GM12801 (cell line): ENCODE results near the gene RPGR.

Experiments
- TF ChIP-seq, protein P1 (sequence below): IDR thresholded peaks from one replicate; pipeline ENCODE4 v1.5.1; 2011; ENCODE audit warnings: control low read depth; ENCODE audit not compliant: insufficient read length; ENCODE audit errors: extremely low read depth

RPGR gene

GRCh38 chrX:38232079-38232686 lies 95.1 kb downstream of the RPGR start:
- TF ChIP-seq, protein P1, sequence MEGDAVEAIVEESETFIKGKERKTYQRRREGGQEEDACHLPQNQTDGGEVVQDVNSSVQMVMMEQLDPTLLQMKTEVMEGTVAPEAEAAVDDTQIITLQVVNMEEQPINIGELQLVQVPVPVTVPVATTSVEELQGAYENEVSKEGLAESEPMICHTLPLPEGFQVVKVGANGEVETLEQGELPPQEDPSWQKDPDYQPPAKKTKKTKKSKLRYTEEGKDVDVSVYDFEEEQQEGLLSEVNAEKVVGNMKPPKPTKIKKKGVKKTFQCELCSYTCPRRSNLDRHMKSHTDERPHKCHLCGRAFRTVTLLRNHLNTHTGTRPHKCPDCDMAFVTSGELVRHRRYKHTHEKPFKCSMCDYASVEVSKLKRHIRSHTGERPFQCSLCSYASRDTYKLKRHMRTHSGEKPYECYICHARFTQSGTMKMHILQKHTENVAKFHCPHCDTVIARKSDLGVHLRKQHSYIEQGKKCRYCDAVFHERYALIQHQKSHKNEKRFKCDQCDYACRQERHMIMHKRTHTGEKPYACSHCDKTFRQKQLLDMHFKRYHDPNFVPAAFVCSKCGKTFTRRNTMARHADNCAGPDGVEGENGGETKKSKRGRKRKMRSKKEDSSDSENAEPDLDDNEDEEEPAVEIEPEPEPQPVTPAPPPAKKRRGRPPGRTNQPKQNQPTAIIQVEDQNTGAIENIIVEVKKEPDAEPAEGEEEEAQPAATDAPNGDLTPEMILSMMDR: no peak

DNA sequence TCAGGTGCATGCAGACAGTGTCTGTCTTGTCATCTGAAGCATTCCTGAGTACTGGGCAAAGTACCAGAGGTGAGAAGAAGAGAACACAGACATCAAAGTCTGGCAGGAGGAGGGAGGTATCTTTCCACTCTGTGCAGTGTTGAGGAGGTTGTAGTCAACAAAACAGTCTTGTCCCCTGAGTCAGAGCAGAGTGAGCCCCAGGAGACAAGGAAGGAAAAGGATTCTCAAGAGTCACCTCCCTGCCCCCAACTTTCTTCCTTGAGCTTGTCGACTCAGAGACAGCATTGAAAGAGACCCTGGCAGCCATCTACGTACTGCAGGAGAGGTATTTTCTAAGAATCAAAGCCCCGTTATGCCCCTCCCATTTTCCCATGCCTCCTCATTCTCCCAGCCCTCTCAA lies 102.2 kb downstream of the RPGR start:
- TF ChIP-seq, protein P1: no peak

DNA sequence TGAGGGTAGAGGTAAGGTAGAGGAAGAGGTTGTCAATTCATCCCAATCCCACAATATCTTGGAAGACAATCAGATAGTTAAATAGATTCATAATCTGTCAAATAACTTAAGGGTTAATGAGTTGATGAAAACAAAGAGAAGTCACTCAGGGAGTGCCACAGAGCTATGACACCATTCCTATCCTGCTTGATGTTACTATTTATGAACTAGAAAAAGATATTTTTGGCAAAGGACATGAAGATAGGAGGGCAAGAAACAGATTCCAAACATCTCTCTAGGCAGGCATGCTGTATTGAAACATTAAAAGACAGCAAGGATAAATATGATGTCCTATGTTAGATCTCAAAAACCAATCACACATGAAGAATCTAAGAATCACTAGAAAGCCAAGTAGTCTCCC lies 103.1 kb downstream of the RPGR start:
- TF ChIP-seq, protein P1: no peak

- TF ChIP-seq, protein P1: no peak
Observed at GRCh38 chrX:38221391-38221929, 105.8 kb downstream of the RPGR start.

DNA sequence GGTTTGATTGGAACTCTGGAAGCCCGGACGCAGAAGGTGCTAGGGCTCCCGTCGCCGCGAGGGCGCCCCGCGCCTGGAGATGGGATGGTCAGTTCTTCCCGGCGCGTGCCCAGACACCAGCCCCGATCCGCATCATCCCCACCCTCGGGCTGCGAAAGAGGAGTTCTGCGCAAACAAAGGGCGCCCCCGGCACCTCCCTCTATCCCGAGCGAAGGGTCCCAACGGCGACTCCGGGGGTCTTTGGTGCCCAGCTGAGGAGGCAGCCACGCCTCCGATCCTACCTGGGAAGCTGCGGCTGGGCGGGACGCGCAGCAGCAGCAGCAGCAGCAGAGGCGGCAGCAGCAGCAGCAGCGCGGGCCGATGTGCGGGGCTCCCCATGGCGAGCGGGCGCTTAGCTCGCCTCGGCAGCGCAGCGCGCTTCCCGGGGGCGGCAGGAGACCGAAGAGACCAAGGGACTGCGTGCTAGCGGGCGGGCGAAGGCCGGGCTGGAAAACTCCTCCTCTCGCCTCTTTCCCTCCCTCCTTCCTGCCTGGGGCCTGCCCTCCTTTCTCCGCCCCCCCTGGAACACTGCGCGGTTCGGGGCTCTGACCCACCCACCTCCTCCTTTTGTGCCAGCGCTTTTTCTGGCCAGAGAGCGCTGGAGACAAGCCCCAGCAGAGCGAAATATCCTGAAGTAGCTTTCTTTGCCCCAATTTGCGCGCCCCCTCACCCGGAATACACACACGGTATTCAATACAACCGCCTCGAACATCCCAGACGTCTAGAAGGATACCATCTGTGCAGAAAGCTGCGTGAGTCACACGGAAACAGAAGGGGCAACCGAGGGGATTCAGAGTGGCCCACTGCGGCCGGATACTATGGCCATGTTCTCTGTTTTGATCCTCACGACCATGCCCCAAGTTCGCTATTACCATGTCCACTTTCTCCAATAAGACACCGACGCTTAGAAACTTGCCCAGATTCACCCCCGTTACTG lies 106.6 kb downstream of the RPGR start, which contains the start of gene SRPX:
SRPX (minus strand) TSS at position 457 of the 976 bp plus-strand sequence; CDS start at position 378, 79 bp downstream.
- TF ChIP-seq, protein P1: no peak

DNA sequence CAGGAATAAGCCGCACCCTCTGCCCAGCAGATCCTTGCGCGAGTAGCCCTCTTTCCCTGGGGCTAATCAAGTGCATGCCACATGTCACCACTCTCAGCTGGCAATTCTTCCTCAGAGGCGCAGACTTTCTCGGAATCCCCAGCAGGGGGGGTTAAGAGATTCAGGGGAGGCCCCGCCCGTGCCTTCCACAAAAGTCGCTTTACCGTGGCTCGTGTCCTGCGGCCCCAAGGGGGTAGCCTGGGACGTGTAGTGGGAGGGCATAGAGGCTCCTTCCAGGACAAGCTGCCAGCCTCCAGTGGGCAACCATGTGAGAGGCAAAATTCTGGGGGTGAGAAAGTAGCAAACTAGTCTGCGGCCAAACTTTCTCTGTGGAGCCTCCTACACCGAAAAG lies 107.3 kb downstream of the RPGR start:
- TF ChIP-seq, protein P1: no peak
